Type B pancreatic cell (in vitro differentiated cells): ENCODE measurements around the gene ITGB6. TPM values are rescaled to one million over a fixed set of nuclear protein-coding genes. Genes with fewer than 3 reads are reported as not detected.
"Not testable (repeated sequence)": the region's sequence is repeated elsewhere in the genome, so short reads cannot be mapped to it uniquely, and the experiment has no call there.

ENCODE experiments used
- DNase-seq: peaks from one replicate; pipeline ENCODE4 v3.0.0; 2021; ENCODE audit warnings: mixed read lengths; ENCODE audit not compliant: unreplicated experiment; ENCODE audit errors: extremely low spot score
- H3K27ac Mint-ChIP-seq: 2 replicates; pipeline ENCODE4 v1.8.0; 2021; ENCODE audit warnings: mild to moderate bottlenecking, mixed read lengths
- H3K27me3 Mint-ChIP-seq: 2 replicates; pipeline ENCODE4 v1.8.0; 2021; ENCODE audit warnings: mixed read lengths
- H3K36me3 Mint-ChIP-seq: 2 replicates; pipeline ENCODE4 v1.8.0; 2021; ENCODE audit warnings: mixed read lengths
- H3K4me1 Mint-ChIP-seq: one replicate; pipeline ENCODE4 v1.8.0; 2021; ENCODE audit warnings: mixed read lengths; ENCODE audit not compliant: unreplicated experiment
- H3K4me3 Mint-ChIP-seq: 2 replicates; pipeline ENCODE4 v1.8.0; 2021; ENCODE audit warnings: mild to moderate bottlenecking, mixed read lengths
- H3K9me3 Mint-ChIP-seq: 2 replicates; pipeline ENCODE4 v1.8.0; 2021; ENCODE audit warnings: mixed read lengths
- total RNA-seq: library from RNA; stranded (reverse); gene quantifications from 2 replicates; pipeline ENCODE4 v1.2.1, GENCODE V29; 2021; ENCODE audit warnings: low replicate concordance
- TF ChIP-seq, protein P1 (sequence below): fragments of 200-600 bp; sonication (generic); conservative IDR thresholded peaks from 2 replicates; pipeline ENCODE4 v1.5.0; 2021; ENCODE audit warnings: antibody characterized with exemption, mild to moderate bottlenecking

ITGB6 gene
- total RNA-seq, 1 donor from 2014 or later: 3.2 TPM

DNA sequence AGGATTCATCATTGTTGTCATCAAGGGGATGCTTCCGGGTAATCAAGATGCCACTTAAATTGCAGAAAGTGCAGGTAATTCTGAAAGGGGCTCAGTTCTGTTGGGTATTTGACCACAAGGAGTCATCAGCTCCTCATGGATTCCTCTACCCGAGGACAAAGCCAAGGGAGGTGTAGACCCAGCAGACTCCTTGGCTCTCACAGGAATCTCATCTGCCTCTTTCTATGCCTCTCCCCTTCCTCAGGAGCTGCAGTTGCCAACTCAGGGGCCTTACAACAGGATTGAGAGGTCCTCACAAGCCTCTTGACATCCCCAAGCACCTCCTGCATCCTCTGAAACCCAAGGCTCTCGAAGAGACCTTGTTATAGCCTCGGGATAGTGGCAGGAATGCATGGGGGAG lies 44.0 kb downstream of the ITGB6 start:
- Mint-ChIP-seq H3K27ac (no peak overlapping the region), H3K4me1 (peaks cover 14% of the 10 kb centered on the region), H3K36me3 (no peaks in the 10 kb centered on the region), H3K27me3 (peaks cover 18% of the 10 kb centered on the region), H3K9me3 (peaks cover 4% of the 10 kb centered on the region), H3K4me3 (no peak overlapping the region)
- TF ChIP-seq, protein P1, sequence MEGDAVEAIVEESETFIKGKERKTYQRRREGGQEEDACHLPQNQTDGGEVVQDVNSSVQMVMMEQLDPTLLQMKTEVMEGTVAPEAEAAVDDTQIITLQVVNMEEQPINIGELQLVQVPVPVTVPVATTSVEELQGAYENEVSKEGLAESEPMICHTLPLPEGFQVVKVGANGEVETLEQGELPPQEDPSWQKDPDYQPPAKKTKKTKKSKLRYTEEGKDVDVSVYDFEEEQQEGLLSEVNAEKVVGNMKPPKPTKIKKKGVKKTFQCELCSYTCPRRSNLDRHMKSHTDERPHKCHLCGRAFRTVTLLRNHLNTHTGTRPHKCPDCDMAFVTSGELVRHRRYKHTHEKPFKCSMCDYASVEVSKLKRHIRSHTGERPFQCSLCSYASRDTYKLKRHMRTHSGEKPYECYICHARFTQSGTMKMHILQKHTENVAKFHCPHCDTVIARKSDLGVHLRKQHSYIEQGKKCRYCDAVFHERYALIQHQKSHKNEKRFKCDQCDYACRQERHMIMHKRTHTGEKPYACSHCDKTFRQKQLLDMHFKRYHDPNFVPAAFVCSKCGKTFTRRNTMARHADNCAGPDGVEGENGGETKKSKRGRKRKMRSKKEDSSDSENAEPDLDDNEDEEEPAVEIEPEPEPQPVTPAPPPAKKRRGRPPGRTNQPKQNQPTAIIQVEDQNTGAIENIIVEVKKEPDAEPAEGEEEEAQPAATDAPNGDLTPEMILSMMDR: no peak
- DNase-seq: no peak

DNA sequence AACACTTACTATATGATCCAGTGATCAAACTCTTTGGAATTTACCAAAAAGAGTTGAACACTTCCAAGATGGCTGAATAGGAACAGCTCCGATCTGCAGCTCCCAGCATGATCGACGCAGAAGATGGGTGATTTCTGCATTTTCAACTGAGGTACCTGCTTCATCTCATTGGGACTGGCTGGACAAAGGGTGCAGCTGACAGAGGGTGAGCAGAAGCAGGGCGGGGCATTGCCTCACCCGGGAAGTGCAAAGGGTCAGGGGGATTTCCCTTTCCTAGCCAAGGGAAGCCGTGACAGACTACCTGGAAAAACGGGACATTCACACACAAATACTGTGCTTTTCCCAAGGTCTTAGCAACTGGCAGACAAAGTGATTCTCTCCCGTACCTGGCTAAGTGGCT lies 51.7 kb downstream of the ITGB6 start:
- not testable (repeated sequence) for DNase-seq, H3K4me3 Mint-ChIP-seq, H3K36me3 Mint-ChIP-seq, H3K27ac Mint-ChIP-seq, H3K27me3 Mint-ChIP-seq, H3K4me1 Mint-ChIP-seq, H3K9me3 Mint-ChIP-seq

DNA sequence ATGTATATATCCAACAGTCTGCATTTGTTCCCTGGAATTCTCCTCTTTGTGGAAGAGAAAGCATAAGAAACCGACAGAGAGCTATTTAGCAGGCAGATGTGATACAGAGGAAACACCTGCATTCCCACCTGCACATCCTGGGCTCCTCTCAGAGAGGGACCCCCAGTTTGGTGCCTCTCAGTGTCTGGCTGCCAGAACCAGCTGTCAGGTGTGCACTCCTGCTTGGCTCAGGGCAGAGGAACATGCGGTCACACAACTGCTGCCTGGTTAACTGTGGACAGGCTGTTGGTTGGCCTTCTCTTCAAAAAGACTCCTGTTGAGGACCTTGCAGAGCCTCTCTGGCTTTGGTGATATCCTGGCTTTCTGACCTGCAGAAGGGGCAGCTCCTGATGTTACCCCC lies 54.6 kb downstream of the ITGB6 start:
- Mint-ChIP-seq H3K4me1 (no peaks in the 10 kb centered on the region), H3K9me3 (no peaks in the 10 kb centered on the region), H3K36me3 (no peaks in the 10 kb centered on the region), H3K27me3 (peaks cover 3% of the 10 kb centered on the region), H3K27ac (no peak overlapping the region), H3K4me3 (no peak overlapping the region)
- TF ChIP-seq, protein P1: no peak
- DNase-seq: no peak

DNA sequence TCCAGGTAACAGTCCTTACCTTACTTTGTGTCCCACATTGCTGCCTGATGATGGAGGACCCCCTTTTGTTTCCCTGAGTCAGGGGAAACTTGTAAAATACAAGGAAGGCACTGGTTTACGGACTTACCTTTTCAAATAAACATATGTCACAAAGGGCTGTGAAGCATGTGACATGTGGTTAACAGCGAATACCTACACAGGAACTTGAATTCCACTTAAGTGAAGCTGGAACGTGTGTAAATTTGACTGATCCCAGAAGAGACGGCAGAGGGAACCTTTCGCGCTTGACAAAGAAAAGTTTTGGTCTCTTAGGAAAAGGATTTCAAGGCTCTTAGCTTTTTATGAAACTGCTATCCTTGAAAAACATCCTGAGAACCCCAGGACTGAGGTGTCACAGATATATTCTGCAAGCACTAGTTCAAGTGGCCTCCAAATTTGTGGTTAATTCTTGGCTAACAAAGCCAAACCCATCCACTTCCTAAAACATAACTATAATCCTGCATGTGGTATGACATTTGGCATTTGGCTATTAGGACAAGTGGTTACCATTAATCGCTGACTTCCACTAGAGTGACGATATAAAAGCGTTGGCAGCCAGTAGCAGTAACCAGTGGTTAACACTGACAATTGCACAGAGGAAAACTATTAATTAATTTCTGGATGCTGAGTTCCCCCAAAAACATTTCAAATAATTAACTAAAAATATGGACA lies 55.6 kb downstream of the ITGB6 start:
- Mint-ChIP-seq H3K27me3 (peaks cover 3% of the 10 kb centered on the region), H3K9me3 (no peaks in the 10 kb centered on the region), H3K4me1 (no peaks in the 10 kb centered on the region), H3K36me3 (no peaks in the 10 kb centered on the region), H3K27ac (no peak overlapping the region), H3K4me3 (no peak overlapping the region)
- no peak for DNase-seq
- TF ChIP-seq, protein P1: no peak

DNA sequence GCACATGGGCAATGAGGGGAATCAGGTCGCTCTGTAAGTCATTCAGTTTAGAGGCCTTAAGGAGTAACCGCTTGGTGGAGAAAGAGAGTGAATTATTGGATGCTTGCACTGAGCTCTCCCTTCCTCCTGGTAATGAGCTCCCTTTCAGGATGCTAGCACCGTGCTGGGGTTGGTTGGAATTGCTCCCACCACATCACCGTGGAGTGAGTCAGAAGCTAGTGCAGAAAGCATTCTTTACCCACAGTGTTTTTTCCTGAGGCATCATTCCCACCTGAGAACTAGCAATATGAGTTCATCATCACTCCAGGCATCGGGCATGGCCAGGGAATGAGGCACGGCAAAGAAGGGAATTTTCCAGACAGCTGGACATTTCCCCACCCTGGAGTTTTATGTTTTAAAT lies 57.6 kb downstream of the ITGB6 start:
- H3K27me3 Mint-ChIP-seq: peaks cover 2% of the 10 kb centered on the region
- TF ChIP-seq, protein P1: no peak
- no peaks in the 10 kb centered on the region for H3K36me3 Mint-ChIP-seq
- no peaks in the 10 kb centered on the region for H3K9me3 Mint-ChIP-seq
- H3K4me1 Mint-ChIP-seq: no peaks in the 10 kb centered on the region
- DNase-seq: no peak
- H3K27ac Mint-ChIP-seq: no peak overlapping the region
- H3K4me3 Mint-ChIP-seq: no peak overlapping the region

DNA sequence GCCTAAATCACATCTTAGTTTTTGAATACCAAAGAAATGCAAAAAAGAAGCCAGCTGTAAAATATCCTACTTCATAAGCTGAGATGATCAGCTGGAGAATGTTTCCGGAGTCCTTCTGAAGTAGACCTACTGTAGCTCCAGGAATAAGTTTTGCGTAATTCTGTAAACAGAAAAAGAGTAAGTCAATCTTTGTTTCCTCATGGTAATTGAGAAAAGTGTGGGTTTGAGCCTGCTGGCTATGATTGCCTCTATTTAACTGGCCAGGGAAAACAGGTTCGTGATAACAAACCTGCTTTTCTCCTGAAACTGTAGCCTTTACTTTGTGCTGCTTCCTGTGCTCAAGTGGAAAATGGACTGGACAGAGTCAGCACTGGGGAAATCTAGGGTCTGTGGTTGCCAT lies 58.2 kb downstream of the ITGB6 start:
- no peak for DNase-seq
- Mint-ChIP-seq H3K27me3 (no peaks in the 10 kb centered on the region), H3K4me1 (no peaks in the 10 kb centered on the region), H3K27ac (no peak overlapping the region), H3K9me3 (no peaks in the 10 kb centered on the region), H3K4me3 (no peak overlapping the region), H3K36me3 (no peaks in the 10 kb centered on the region)
- TF ChIP-seq, protein P1: no peak
